Measurements from ENCODE around the gene SEPTIN11. TPM values are rescaled to one million over a fixed set of nuclear protein-coding genes. Genes with fewer than 3 reads are reported as not detected.
A peak's percentile ranks its signal among the peaks of the same experiment; 100 is the strongest.

SEPTIN11 gene
- total and polyA plus RNA-seq, 9 of the 15 experiments (the other 6 are each of a cell fraction or from before 2014, with no cell fraction given) = 25.7 to 142 (median 84.3) TPM

DNA sequence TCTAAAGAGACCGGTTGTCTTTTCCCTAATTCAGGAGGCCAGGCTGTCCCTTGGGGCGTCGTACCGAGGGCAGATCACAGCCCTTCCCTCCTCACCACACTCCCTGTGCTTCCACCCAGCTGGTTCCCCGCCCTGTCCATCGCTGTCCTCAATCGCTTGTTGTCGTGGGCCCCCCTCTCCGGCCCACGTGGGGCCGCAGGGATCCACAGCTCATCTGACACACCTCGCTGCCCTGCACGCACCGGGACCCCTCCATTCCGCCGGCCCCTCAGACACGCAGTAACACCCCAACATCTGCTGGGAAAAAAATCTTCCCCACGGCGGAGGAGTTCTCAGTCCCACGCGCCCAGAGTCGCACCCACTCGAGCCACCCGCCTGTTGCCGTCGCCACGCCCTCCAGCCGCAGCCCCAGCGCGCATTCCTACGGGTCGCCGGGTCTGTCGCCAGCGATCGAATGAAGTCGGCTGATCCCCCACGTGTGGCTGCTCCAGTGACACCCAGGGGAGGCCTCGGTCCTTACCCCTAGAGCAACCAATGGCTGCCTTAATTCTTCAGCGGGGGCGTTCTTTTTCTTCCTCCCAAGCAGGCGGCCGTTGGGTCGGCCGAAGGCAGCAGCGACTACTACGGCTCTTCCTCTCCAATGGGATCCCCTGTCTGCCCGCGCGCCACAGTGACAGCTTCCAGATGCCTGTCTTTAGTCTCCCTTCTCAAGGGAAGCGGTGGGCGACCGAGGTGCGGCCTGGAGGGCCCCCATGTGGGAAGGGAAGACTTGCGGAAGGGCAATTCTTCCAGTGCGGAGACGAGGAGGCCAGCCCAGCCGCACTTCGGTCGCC lies 893 bp upstream of the SEPTIN11 start (continued):
- TF ChIP-seq, protein P1, sequence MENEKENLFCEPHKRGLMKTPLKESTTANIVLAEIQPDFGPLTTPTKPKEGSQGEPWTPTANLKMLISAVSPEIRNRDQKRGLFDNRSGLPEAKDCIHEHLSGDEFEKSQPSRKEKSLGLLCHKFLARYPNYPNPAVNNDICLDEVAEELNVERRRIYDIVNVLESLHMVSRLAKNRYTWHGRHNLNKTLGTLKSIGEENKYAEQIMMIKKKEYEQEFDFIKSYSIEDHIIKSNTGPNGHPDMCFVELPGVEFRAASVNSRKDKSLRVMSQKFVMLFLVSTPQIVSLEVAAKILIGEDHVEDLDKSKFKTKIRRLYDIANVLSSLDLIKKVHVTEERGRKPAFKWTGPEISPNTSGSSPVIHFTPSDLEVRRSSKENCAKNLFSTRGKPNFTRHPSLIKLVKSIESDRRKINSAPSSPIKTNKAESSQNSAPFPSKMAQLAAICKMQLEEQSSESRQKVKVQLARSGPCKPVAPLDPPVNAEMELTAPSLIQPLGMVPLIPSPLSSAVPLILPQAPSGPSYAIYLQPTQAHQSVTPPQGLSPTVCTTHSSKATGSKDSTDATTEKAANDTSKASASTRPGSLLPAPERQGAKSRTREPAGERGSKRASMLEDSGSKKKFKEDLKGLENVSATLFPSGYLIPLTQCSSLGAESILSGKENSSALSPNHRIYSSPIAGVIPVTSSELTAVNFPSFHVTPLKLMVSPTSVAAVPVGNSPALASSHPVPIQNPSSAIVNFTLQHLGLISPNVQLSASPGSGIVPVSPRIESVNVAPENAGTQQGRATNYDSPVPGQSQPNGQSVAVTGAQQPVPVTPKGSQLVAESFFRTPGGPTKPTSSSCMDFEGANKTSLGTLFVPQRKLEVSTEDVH (IDR thresholded peaks at IDR 0.05; ENCODE audit: low read depth, partially characterized antibody) = no peak
- TF ChIP-seq ARHGAP35 (IDR thresholded peaks at IDR 0.05; ENCODE audit: partially characterized antibody) = no peak
- peak; percentile 82 for TF ChIP-seq ZNF24 (IDR thresholded peaks at IDR 0.05)
- TF ChIP-seq SMARCB1 (IDR thresholded peaks at IDR 0.05; ENCODE audit: insufficient read length, low read depth) = no peak
- TF ChIP-seq GTF2F1 (IDR thresholded peaks at IDR 0.05; ENCODE audit: low read depth, low read length) = 0 out of 2 replicates have a peak, but pooled peaks have one; percentile 74
- TF ChIP-seq CEBPB (tag; IDR thresholded peaks at IDR 0.05) = no peak
- TF ChIP-seq, protein P2, sequence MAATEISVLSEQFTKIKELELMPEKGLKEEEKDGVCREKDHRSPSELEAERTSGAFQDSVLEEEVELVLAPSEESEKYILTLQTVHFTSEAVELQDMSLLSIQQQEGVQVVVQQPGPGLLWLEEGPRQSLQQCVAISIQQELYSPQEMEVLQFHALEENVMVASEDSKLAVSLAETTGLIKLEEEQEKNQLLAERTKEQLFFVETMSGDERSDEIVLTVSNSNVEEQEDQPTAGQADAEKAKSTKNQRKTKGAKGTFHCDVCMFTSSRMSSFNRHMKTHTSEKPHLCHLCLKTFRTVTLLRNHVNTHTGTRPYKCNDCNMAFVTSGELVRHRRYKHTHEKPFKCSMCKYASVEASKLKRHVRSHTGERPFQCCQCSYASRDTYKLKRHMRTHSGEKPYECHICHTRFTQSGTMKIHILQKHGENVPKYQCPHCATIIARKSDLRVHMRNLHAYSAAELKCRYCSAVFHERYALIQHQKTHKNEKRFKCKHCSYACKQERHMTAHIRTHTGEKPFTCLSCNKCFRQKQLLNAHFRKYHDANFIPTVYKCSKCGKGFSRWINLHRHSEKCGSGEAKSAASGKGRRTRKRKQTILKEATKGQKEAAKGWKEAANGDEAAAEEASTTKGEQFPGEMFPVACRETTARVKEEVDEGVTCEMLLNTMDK (IDR thresholded peaks at IDR 0.05; ENCODE audit: borderline replicate concordance, insufficient read depth, low read depth, low read length, poor library complexity, severe bottlenecking) = no peak
- no peak for TF ChIP-seq BRCA1 (IDR thresholded peaks at IDR 0.05)
- no peak for TF ChIP-seq BRCA1 (CRISPR knock-in tag; IDR thresholded peaks at IDR 0.05)
- no peak for TF ChIP-seq SNIP1 (IDR thresholded peaks at IDR 0.05; ENCODE audit: low read depth)
- TF ChIP-seq, protein P3, sequence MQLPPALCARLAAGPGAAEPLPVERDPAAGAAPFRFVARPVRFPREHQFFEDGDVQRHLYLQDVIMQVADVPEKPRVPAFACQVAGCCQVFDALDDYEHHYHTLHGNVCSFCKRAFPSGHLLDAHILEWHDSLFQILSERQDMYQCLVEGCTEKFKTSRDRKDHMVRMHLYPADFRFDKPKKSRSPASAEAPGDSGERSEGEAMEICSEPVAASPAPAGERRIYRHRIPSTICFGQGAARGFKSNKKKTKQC (CRISPR knock-in tag; IDR thresholded peaks at IDR 0.05) = peak; percentile 82; the same call in 1 of the 2 replicates
- TF ChIP-seq ZNF830 (CRISPR knock-in tag; IDR thresholded peaks at IDR 0.05) = 0 out of 2 replicates have a peak, but pooled peaks have one; percentile 12
- TF ChIP-seq, protein P4, sequence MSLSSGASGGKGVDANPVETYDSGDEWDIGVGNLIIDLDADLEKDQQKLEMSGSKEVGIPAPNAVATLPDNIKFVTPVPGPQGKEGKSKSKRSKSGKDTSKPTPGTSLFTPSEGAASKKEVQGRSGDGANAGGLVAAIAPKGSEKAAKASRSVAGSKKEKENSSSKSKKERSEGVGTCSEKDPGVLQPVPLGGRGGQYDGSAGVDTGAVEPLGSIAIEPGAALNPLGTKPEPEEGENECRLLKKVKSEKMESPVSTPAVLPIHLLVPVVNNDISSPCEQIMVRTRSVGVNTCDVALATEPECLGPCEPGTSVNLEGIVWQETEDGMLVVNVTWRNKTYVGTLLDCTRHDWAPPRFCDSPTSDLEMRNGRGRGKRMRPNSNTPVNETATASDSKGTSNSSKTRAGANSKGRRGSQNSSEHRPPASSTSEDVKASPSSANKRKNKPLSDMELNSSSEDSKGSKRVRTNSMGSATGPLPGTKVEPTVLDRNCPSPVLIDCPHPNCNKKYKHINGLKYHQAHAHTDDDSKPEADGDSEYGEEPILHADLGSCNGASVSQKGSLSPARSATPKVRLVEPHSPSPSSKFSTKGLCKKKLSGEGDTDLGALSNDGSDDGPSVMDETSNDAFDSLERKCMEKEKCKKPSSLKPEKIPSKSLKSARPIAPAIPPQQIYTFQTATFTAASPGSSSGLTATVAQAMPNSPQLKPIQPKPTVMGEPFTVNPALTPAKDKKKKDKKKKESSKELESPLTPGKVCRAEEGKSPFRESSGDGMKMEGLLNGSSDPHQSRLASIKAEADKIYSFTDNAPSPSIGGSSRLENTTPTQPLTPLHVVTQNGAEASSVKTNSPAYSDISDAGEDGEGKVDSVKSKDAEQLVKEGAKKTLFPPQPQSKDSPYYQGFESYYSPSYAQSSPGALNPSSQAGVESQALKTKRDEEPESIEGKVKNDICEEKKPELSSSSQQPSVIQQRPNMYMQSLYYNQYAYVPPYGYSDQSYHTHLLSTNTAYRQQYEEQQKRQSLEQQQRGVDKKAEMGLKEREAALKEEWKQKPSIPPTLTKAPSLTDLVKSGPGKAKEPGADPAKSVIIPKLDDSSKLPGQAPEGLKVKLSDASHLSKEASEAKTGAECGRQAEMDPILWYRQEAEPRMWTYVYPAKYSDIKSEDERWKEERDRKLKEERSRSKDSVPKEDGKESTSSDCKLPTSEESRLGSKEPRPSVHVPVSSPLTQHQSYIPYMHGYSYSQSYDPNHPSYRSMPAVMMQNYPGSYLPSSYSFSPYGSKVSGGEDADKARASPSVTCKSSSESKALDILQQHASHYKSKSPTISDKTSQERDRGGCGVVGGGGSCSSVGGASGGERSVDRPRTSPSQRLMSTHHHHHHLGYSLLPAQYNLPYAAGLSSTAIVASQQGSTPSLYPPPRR (CRISPR knock-in tag; IDR thresholded peaks at IDR 0.05; ENCODE audit: borderline replicate concordance) = 0 out of 2 replicates have a peak, but pooled peaks have one; percentile 19
- TF ChIP-seq, protein P5, sequence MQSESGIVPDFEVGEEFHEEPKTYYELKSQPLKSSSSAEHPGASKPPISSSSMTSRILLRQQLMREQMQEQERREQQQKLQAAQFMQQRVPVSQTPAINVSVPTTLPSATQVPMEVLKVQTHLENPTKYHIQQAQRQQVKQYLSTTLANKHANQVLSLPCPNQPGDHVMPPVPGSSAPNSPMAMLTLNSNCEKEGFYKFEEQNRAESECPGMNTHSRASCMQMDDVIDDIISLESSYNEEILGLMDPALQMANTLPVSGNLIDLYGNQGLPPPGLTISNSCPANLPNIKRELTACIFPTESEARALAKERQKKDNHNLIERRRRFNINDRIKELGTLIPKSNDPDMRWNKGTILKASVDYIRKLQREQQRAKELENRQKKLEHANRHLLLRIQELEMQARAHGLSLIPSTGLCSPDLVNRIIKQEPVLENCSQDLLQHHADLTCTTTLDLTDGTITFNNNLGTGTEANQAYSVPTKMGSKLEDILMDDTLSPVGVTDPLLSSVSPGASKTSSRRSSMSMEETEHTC (IDR thresholded peaks at IDR 0.05) = no peak
- 0 out of 2 replicates have a peak, but pooled peaks have one; percentile 14 for TF ChIP-seq SMAD4 (CRISPR knock-in tag; conservative IDR thresholded peaks at IDR 0.05)
